Activated T-helper 1 cell treated with anti-CD3 and anti-CD28 coated beads, Interleukin-12 subunit alpha, Interleukin-12 subunit beta, Interleukin-2, Interleukin-4 antibody, amounts not matched to agents 30 ng/mL and 10 ng/mL and 1 ng/mL, durations not matched to agents 14 hours and 24 hours and 36 hours (primary cell): Measurements from ENCODE around the gene GLO1. TPM values are rescaled to one million over a fixed set of nuclear protein-coding genes. Genes with fewer than 3 reads are reported as not detected.
A peak's percentile ranks its signal among the peaks of the same experiment; 100 is the strongest.

Experiments used
- DNase-seq: peaks from one replicate; pipeline ENCODE4 v3.0.0; 2021; ENCODE audit warnings: low spot score
- H3K27ac Mint-ChIP-seq: one replicate; pipeline ENCODE4 v1.8.0; 2021; ENCODE audit warnings: mild to moderate bottlenecking, mixed read lengths
- H3K27me3 Mint-ChIP-seq: one replicate; pipeline ENCODE4 v1.8.0; 2022; ENCODE audit warnings: mild to moderate bottlenecking, moderate library complexity, mixed read lengths; ENCODE audit not compliant: insufficient read depth
- H3K36me3 Mint-ChIP-seq: one replicate; pipeline ENCODE4 v1.8.0; 2021; ENCODE audit warnings: low read depth, mixed read lengths
- H3K4me1 Mint-ChIP-seq: one replicate; pipeline ENCODE4 v1.8.0; 2021; ENCODE audit warnings: low read depth, mixed read lengths
- H3K4me3 Mint-ChIP-seq: one replicate; pipeline ENCODE4 v1.8.0; 2021; ENCODE audit warnings: mild to moderate bottlenecking, moderate library complexity, mixed read lengths
- H3K9me3 Mint-ChIP-seq: one replicate; pipeline ENCODE4 v1.8.0; 2021; ENCODE audit warnings: mixed read lengths
- intact Hi-C: fragments of 100-400 bp; cut with micrococcal nuclease; formaldehyde crosslinking; loops from one replicate; pipeline ENCODE4 v1.15.1; 2024
- total RNA-seq: library from RNA; stranded (reverse); gene quantifications from 2 replicates; pipeline ENCODE4 v1.2.3, GENCODE V29; 2022

The GLO1 gene
- total RNA-seq, 1 donor from 2014 or later, result 109 TPM

DNA sequence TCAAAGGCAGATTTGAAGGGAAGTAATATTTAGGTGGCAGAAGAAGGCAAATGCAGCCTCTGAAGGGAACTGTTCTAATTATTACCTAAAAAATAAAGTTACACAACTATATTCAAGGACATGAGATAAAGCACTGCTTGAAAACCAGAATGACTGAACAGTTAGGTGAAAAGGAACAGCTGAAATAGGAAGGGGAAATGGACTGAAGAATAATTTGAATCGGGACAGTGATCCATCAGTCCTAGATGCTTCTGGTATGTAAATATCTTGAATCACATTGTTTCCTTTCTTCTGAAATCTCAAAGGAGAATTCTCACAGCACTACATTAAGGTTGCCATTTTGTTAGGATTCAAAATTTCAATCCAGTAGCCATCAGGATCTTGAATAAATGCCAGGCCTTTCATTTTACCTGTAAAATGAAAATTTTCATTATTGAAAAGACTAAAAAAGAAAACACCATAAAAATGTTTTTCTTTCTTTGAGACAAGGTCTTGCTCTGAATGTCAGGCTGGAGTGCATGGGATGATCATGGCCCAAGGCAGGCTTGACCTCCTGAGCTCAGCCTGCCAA is 25.9 kb downstream of the GLO1 start:
- H3K9me3 Mint-ChIP-seq, result peaks cover 13% of the 10 kb centered on the region
- no peaks in the 10 kb centered on the region for H3K27me3 Mint-ChIP-seq
- no peak for DNase-seq
- intact Hi-C loops, result loop anchor here (10.0 kb wide), 1 partner anchor 642 kb away; no protein-coding TSS in a partner anchor
- H3K4me1 Mint-ChIP-seq, result peaks cover 37% of the 10 kb centered on the region
- no peak overlapping the region for H3K4me3 Mint-ChIP-seq
- peaks cover 47% of the 10 kb centered on the region for H3K36me3 Mint-ChIP-seq
- peak overlapping the region; percentile 58 for H3K27ac Mint-ChIP-seq

DNA sequence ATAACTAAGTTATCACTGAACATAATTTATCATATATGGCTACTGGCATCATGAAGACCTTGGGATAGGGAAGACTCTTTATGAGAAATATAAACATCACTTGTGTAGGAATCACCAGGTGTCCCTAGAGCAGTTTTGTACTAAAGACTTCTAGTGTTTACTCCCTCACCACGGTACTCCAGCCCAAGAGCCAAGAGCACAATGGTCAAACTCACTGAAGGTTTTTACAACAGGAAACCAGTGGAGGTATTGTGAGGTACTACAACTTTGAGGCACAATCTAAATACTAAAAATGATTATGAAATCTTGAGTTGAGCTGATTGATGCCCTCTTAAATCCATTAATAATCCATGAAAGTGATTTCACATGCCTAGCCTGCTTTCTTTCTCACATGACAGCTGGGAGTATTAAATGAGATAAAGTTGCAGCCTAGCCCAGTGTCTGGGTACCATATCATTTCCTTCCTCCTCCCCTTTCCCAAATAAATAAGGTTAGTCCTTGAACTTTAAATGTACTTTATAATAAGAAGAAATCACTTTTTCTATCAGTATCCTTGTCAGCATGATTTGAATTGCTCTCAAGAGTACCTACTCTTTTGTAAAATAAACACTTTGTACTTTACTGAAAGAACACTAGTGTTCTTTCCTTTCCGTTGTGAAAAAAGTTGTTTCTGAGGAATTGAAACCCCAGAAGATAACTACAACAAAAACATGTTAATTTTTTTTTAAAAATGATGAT is 26.5 kb downstream of the GLO1 start:
- H3K27ac Mint-ChIP-seq, result peak overlapping the region; percentile 58
- peaks cover 43% of the 10 kb centered on the region for H3K36me3 Mint-ChIP-seq
- H3K4me3 Mint-ChIP-seq, result no peak overlapping the region
- no peak for DNase-seq
- peaks cover 40% of the 10 kb centered on the region for H3K4me1 Mint-ChIP-seq
- H3K9me3 Mint-ChIP-seq, result peaks cover 13% of the 10 kb centered on the region
- H3K27me3 Mint-ChIP-seq, result no peaks in the 10 kb centered on the region
- intact Hi-C loops, result loop anchor here (10.0 kb wide), 1 partner anchor 642 kb away; no protein-coding TSS in a partner anchor

DNA sequence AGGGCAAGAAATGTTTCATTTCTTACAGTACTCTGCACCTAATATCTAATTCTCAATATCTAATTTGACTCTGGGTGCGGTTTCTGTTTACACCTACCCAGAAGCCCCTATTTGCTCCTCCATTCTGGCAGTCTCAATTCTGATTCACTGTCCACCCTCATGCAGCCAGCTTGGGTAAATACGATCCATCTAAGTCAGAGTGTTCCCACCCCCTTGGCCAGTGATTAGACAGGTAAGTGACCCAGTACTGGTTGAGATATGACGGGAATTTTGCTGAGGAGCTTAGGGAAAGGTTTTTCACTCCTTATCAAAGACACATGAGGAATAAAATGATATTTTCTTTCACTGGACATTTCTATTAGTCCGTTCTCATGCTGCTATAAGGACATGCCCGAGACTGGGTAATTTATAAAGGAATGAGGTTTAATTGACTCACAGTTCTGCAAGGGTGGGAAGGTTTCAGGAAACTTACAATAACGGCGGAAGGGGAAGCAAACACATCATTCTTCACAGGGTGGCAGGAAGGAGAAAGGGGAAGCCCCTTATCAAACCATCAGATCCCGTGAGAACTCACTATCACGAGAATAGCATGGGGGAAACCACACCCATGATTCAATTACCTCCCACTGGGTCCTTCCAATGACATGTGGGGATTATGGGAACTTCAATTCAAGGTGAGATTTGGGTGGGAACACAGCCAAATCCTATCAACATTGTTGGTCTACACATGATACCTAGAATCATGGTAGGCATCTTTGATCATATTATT is 29.4 kb downstream of the GLO1 start:
- intact Hi-C loops, result loop anchor here (2.0 to 10.0 kb wide), 4 partner anchors 29 to 1346 kb away; partner anchors contain the start of gene GLO1
- no peak overlapping the region for H3K27ac Mint-ChIP-seq

DNA sequence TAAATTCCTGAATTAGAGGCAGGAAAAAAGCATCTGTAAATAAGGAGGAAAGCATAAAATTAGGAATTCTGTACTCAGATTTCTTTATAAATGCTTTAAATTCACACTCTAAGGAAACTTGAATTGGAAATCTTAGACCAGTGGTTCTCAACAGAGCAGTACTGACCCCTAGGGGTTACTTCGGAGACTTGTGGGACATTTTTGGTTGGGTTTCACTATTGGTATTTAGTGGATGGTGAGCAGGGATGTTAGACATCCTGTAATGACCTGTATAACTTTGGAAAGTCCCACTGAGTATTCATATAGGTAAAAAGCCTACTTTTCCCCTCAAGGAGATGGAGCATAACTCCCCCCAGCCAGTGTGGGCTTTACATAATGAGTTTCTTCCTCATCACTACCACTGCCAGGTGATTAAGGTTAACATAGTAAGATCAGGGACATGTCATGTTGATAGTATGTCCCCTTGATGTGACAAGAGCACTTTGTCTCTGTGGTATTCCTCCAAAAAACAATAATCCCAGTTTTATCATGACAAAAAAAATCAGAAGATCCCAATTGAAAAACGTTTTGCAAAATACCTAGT is 31.0 kb downstream of the GLO1 start:
- Mint-ChIP-seq H3K36me3 (peaks cover 26% of the 10 kb centered on the region), H3K9me3 (peaks cover 13% of the 10 kb centered on the region), H3K27ac (peak overlapping the region; percentile 55), H3K4me3 (no peak overlapping the region), H3K4me1 (peaks cover 39% of the 10 kb centered on the region), H3K27me3 (no peaks in the 10 kb centered on the region)
- intact Hi-C loops, result loop anchor here (1.0 to 10.0 kb wide), 7 partner anchors 31 to 1345 kb away; partner anchors contain the start of genes BTBD9 and GLO1
- peak; percentile 16 for DNase-seq

More for the DNA sequence above, 29.4 kb downstream of the GLO1 start:
- peaks cover 13% of the 10 kb centered on the region for H3K9me3 Mint-ChIP-seq
- H3K27me3 Mint-ChIP-seq, result no peaks in the 10 kb centered on the region
- peaks cover 40% of the 10 kb centered on the region for H3K4me1 Mint-ChIP-seq
- peaks cover 34% of the 10 kb centered on the region for H3K36me3 Mint-ChIP-seq
- H3K4me3 Mint-ChIP-seq, result no peak overlapping the region
- DNase-seq, result no peak

DNA sequence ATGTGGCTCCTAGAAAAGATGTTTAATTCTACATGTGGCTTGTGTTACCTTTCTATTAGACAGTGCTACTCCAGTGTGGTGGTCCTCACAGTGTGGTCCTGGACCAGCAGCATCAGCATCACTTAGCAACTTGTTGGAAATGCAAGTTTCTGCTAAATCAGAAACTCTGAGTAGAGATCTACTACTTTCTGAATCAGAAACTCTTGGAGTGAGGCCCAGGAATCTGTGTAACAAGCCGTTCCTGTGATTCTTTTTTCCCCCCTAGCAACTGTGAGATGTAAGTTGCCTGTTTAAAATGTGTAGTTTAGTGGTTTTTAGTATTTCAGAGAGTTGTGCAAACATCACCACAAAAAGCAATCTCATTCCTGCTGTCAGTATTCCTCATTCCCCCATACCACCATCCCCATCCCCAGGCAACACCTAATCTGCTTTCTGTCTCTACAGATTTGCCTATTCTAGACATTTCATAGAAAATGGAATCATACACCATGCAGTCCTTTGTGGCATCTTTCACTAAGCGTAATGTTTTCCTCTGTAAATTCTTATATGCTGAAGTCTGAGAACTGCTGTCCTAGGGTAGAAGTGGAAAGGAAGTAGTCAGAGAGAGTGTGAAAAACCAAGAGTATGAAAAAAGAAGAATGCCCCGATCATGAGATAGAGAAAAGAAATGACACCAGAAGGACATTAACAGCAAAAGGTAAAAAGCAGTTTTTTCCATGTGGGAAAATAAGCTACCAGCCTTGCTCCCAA is 44.4 kb downstream of the GLO1 start:
- intact Hi-C loops, result no loop called here
- no peak for DNase-seq
- H3K4me1 Mint-ChIP-seq, result no peaks in the 10 kb centered on the region
- no peaks in the 10 kb centered on the region for H3K27me3 Mint-ChIP-seq
- H3K27ac Mint-ChIP-seq, result no peak overlapping the region
- no peaks in the 10 kb centered on the region for H3K9me3 Mint-ChIP-seq
- peaks cover 3% of the 10 kb centered on the region for H3K36me3 Mint-ChIP-seq
- no peak overlapping the region for H3K4me3 Mint-ChIP-seq

DNA sequence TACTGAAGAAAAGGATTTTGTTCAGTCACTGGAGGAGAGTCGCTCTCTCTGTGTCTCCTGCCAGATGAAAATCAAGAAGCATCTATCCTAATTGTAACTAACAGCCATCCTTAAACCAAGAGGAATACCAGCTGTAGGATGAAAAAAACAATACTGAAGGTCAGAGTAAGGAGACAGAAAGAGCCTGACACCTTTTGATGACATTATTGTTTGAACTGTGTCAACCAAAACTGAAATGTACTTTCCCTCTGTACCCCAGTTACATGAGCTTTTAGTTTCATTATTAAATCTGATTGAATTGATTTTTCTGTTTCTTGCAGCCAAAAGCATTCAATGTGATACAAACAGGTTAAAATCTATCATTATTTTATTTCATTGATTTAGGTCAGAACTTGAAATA is 46.0 kb downstream of the GLO1 start:
- intact Hi-C loops, result no loop called here
- Mint-ChIP-seq H3K27ac (no peak overlapping the region), H3K4me3 (no peak overlapping the region), H3K9me3 (no peaks in the 10 kb centered on the region), H3K4me1 (no peaks in the 10 kb centered on the region), H3K27me3 (no peaks in the 10 kb centered on the region), H3K36me3 (peaks cover 3% of the 10 kb centered on the region)
- DNase-seq, result no peak

DNA sequence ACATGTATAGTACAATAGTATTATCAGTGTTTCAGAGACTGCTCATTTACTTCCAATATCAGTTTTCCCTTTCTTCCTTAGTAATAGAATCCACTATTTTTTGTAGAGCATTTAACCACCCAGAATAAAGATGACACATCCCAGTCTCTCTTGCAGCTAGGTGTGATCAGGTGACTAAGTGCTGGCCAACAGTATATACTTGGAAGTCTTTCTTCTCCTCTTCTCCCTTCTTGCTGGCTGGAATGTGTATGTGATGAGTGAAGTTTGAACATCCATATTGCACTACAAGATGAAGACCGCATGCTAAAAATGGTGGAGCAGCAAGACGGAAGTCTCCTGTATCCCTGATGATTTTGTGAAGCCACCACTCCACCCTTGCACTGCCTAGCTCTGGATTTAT is 48.7 kb downstream of the GLO1 start:
- no peak overlapping the region for H3K4me3 Mint-ChIP-seq
- intact Hi-C loops, result no loop called here
- no peak for DNase-seq
- H3K27ac Mint-ChIP-seq, result no peak overlapping the region
- no peaks in the 10 kb centered on the region for H3K27me3 Mint-ChIP-seq
- no peaks in the 10 kb centered on the region for H3K4me1 Mint-ChIP-seq
- no peaks in the 10 kb centered on the region for H3K9me3 Mint-ChIP-seq
- peaks cover 2% of the 10 kb centered on the region for H3K36me3 Mint-ChIP-seq

DNA sequence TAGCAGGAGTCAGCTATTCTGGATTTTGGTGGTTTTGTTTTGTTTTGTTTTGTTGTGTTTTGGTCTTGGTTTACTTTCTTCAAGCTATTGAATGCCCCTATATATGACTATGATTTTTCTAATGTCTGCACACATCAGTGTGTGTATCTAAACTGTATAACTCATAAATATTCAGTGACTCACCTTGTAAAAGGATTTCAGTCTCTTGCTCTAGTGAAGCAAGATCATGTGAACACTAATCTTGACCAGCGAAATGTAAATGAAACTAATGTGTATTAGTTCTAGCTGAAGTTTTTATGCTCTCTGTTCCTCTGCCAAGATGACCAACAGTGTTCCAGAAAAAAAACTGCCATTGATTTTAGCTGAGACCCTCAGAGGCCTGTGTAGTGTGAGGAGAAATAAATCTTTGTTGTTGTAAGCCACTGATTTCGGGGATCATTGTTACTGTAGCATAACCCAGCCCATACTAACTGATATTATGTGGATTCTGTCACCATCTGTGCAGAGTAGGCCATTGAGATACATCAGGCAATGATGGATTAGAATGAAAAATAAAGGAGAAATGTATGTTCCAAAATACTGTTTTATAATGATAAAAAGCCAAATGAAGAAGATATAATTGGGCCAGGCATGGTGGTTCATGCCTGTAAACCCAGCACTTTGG is 51.7 kb downstream of the GLO1 start:
- Mint-ChIP-seq H3K36me3 (peaks cover 2% of the 10 kb centered on the region), H3K27ac (no peak overlapping the region), H3K27me3 (no peaks in the 10 kb centered on the region), H3K4me3 (no peak overlapping the region), H3K4me1 (no peaks in the 10 kb centered on the region), H3K9me3 (no peaks in the 10 kb centered on the region)
- intact Hi-C loops, result no loop called here
- no peak for DNase-seq

DNA sequence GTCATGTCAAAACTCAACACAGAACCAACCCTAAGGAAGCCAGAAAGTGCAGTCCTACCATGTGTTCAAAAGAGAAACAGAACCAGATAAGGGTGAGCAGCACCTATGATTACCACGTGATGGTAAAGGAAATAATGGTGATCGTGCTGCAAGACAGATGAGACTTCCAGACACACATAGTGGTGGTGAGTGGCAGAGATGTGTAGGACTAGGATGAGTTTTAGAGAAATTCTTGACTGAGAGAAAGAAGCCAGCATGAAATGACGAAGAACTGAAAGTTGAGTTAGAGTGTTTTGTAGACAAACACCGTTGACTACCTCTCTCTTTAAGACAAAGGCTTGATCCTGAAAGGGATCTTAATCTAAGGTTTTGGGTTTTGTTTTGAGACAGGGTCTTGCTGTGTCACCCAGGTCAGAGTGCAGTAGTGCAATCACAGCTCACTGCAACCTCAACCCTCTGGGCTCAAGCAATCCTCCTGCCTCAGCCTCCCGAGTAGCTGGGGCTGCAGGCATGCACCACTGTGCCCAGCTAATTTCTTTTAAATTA is 52.7 kb downstream of the GLO1 start:
- Mint-ChIP-seq H3K27ac (no peak overlapping the region), H3K27me3 (no peaks in the 10 kb centered on the region), H3K9me3 (no peaks in the 10 kb centered on the region), H3K36me3 (peaks cover 2% of the 10 kb centered on the region), H3K4me3 (no peak overlapping the region), H3K4me1 (no peaks in the 10 kb centered on the region)
- DNase-seq, result no peak
- intact Hi-C loops, result no loop called here

DNA sequence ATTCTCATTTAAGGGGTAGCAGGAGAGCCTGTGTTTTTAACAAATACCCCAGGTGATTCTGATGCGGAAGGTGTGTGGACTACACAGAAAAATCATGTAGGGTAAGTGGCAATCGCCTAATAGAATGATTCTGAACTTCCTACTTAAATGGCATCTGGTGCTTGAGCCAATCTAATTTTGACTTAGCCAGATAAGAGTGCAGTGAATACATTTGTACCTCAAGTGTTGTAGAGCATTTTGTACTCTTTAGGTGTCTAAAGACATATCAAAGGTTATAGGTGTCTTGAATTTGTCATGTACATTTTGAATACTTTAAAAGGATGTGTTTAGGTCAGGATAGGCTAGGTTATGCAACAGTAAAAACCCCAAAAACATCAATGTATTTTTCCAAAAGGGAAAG is 53.2 kb downstream of the GLO1 start:
- Mint-ChIP-seq H3K27me3 (no peaks in the 10 kb centered on the region), H3K4me1 (no peaks in the 10 kb centered on the region), H3K36me3 (peaks cover 2% of the 10 kb centered on the region), H3K27ac (no peak overlapping the region), H3K9me3 (no peaks in the 10 kb centered on the region), H3K4me3 (no peak overlapping the region)
- no peak for DNase-seq
- intact Hi-C loops, result loop anchor here (5.0 kb wide), 1 partner anchor 1993 kb away; no protein-coding TSS in a partner anchor

DNA sequence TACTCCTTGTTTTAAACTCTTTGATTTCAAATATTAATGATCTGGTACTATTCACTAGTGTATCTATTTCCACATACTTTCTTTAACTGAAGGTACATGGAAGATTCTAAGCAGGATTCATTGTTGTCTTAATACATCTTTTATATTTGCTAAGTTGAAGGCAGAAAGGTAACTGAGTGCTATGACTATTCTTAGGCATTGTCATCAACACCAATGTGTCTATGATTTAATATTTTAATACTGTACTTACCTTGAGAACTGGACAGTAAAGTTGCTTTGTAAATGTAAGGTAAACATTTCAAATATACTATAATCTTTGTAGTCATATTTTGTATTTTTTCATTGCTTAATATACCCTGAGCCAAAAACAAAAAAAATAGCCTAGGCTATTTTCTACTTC is 54.3 kb downstream of the GLO1 start:
- H3K27ac Mint-ChIP-seq, result no peak overlapping the region
- H3K4me3 Mint-ChIP-seq, result no peak overlapping the region
- H3K4me1 Mint-ChIP-seq, result no peaks in the 10 kb centered on the region
- no peak for DNase-seq
- intact Hi-C loops, result loop anchor here (5.0 kb wide), 1 partner anchor 1994 kb away; no protein-coding TSS in a partner anchor
- no peaks in the 10 kb centered on the region for H3K9me3 Mint-ChIP-seq
- peaks cover 2% of the 10 kb centered on the region for H3K36me3 Mint-ChIP-seq
- no peaks in the 10 kb centered on the region for H3K27me3 Mint-ChIP-seq
